Activated T-helper 17 cell treated with anti-CD3 and anti-CD28 coated beads, Interleukin-2, amount 50 U/mL, for 72 hours (primary cell): ENCODE data around the gene SDR42E2. TPM values are rescaled to one million over a fixed set of nuclear protein-coding genes. Genes with fewer than 3 reads are reported as not detected.
"Not testable (repeated sequence)": the region's sequence is repeated elsewhere in the genome, so short reads cannot be mapped to it uniquely, and the experiment has no call there.

ENCODE experiments used
- ATAC-seq: fragments of 150-1000 bp; cut with Tn5 transposase; replicated peaks from 2 replicates; pipeline ENCODE4 v1.10.0; 2021; ENCODE audit warnings: mild to moderate bottlenecking, moderate library complexity
- H3K27ac Mint-ChIP-seq: one replicate; pipeline ENCODE4 v1.8.0; 2022; ENCODE audit warnings: mixed read lengths
- H3K27me3 Mint-ChIP-seq: one replicate; pipeline ENCODE4 v1.8.0; 2022; ENCODE audit warnings: mixed read lengths
- H3K36me3 Mint-ChIP-seq: one replicate; pipeline ENCODE4 v1.8.0; 2022; ENCODE audit warnings: low read depth, mild to moderate bottlenecking, mixed read lengths
- H3K4me1 Mint-ChIP-seq: one replicate; pipeline ENCODE4 v1.8.0; 2022; ENCODE audit warnings: mixed read lengths
- H3K4me3 Mint-ChIP-seq: one replicate; pipeline ENCODE4 v1.8.0; 2022; ENCODE audit warnings: mild to moderate bottlenecking, mixed read lengths
- H3K9me3 Mint-ChIP-seq: one replicate; pipeline ENCODE4 v1.8.0; 2022; ENCODE audit warnings: mixed read lengths
- total RNA-seq, 2 donors: library from RNA; stranded (reverse); gene quantifications; one replicate each; pipeline ENCODE4 v1.2.3, GENCODE V29; 2022

Gene SDR42E2
- total RNA-seq, 2 donors from 2014 or later, result not detected

- Mint-ChIP-seq H3K36me3 (peaks cover 23% of the 10 kb centered on the region), H3K4me1 (peaks cover 39% of the 10 kb centered on the region), H3K27ac (peak overlapping the region; percentile 99), H3K9me3 (peaks cover 9% of the 10 kb centered on the region), H3K27me3 (no peaks in the 10 kb centered on the region), H3K4me3 (peak overlapping the region; percentile 99)
- peak; percentile 28 for ATAC-seq
Observed at GRCh38 chr16:22192261-22193062, 30.2 kb downstream of the SDR42E2 start.

DNA sequence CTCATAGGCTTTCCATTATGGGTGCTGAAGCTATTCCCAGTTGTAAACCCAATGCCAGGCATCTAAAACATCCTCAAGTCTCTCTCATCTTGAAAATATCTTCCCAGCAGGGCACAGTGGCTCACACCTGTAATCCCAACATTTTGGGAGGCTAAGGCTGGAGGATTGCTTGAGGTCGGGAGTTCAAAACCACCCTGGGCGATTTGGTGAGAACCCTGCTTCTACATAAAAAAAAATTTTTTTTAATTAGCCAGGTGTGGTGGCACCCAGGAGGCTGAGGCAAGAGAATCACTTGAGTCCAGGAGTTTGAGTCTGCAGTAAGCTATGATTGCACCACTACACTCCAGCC is 30.7 kb downstream of the SDR42E2 start:
- H3K27me3 Mint-ChIP-seq, result no peaks in the 10 kb centered on the region
- no peak for ATAC-seq
- H3K27ac Mint-ChIP-seq, result no peak overlapping the region
- peaks cover 38% of the 10 kb centered on the region for H3K4me1 Mint-ChIP-seq
- peak overlapping the region; percentile 99 for H3K4me3 Mint-ChIP-seq
- peaks cover 23% of the 10 kb centered on the region for H3K36me3 Mint-ChIP-seq
- peaks cover 9% of the 10 kb centered on the region for H3K9me3 Mint-ChIP-seq

GRCh38 chr16:22194707-22195444 is 32.6 kb downstream of the SDR42E2 start:
- peaks cover 23% of the 10 kb centered on the region for H3K36me3 Mint-ChIP-seq
- H3K27ac Mint-ChIP-seq, result peak overlapping the region; percentile 100
- H3K27me3 Mint-ChIP-seq, result no peaks in the 10 kb centered on the region
- peaks cover 9% of the 10 kb centered on the region for H3K9me3 Mint-ChIP-seq
- ATAC-seq, result no peak
- peaks cover 31% of the 10 kb centered on the region for H3K4me1 Mint-ChIP-seq
- H3K4me3 Mint-ChIP-seq, result peak overlapping the region; percentile 99

GRCh38 chr16:22195445-22195694 is 33.1 kb downstream of the SDR42E2 start:
- peak overlapping the region; percentile 100 for H3K27ac Mint-ChIP-seq
- H3K27me3 Mint-ChIP-seq, result no peaks in the 10 kb centered on the region
- peaks cover 31% of the 10 kb centered on the region for H3K4me1 Mint-ChIP-seq
- peaks cover 9% of the 10 kb centered on the region for H3K9me3 Mint-ChIP-seq
- ATAC-seq, result no peak
- H3K36me3 Mint-ChIP-seq, result peaks cover 23% of the 10 kb centered on the region
- H3K4me3 Mint-ChIP-seq, result peak overlapping the region; percentile 99

DNA sequence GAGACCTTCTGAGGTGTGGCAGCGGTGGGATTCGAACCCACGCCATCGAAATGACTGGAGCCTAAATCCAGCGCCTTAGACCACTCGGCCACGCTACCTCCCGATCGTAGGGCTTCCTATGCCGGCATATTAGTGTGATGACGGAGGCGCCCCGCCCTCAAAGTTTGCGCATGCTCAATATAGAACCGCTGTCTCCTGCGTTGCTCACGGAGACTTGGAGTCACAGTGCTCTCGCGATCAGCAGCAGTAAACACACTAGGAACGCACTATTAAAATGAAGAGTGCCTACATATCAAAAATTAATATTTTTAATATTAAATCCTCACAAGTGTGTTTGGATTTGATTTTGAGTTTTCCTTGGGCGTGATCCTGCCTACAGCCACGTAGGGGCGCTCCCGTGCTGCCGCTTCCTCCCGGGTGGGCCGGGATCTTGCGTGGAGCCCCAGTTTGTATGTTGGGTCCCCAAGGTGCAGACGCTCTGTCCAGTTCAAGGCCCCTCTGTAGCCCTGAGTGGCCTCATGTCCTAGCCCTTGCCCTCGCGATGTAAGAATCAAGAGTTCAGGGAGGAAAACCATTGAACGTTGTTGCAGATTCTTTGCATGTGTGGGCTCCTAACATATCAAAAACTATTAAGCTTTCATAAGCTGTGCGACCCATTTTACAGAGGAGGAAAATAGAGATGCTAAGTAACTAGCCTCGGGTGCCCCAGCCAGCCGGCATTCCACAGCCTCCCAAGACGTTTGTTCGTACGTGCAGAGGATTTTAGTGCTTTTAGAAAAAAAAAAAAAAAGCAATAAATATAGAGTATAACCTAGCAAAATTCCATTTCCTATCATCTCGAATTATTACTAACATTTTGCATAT is 33.6 kb downstream of the SDR42E2 start:
- H3K27me3 Mint-ChIP-seq, result no peaks in the 10 kb centered on the region
- peak; percentile 20 for ATAC-seq
- peaks cover 9% of the 10 kb centered on the region for H3K9me3 Mint-ChIP-seq
- peak overlapping the region; percentile 100 for H3K27ac Mint-ChIP-seq
- peak overlapping the region; percentile 99 for H3K4me3 Mint-ChIP-seq
- H3K4me1 Mint-ChIP-seq, result peaks cover 31% of the 10 kb centered on the region
- peaks cover 23% of the 10 kb centered on the region for H3K36me3 Mint-ChIP-seq

DNA sequence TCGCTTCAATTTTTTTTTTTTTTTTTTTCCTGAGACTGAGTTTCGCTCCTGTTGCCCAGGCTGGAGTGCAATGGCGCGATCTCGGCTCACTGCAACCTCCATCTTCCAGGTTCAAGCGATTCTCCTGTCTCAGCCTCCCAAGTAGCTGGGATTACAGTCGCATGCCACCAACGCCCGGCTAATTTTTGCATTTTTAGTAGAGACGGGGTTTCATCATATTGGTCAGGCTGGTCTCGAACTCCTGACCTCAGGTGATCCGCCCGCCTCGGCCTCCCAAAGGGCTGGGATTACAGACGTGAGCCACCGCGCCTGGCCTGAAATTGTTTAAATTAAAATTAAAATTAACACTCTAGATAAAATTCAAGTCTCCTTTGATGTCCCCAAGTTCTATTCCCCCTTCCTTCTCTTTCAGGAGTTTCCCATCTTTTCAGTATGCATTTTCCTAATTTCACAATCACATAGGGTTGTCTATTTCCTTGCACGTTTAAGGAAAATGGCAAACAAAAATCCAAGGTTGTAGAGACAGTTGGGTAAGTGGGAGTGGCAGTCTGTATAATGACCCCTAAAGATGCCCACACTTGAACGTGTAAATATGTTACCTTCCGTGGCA is 34.4 kb downstream of the SDR42E2 start:
- peak overlapping the region; percentile 99 for H3K4me3 Mint-ChIP-seq
- H3K4me1 Mint-ChIP-seq, result peaks cover 31% of the 10 kb centered on the region
- peaks cover 23% of the 10 kb centered on the region for H3K36me3 Mint-ChIP-seq
- H3K27me3 Mint-ChIP-seq, H3K9me3 Mint-ChIP-seq, ATAC-seq: not testable (repeated sequence)
- H3K27ac Mint-ChIP-seq, result peak overlapping the region; percentile 42

DNA sequence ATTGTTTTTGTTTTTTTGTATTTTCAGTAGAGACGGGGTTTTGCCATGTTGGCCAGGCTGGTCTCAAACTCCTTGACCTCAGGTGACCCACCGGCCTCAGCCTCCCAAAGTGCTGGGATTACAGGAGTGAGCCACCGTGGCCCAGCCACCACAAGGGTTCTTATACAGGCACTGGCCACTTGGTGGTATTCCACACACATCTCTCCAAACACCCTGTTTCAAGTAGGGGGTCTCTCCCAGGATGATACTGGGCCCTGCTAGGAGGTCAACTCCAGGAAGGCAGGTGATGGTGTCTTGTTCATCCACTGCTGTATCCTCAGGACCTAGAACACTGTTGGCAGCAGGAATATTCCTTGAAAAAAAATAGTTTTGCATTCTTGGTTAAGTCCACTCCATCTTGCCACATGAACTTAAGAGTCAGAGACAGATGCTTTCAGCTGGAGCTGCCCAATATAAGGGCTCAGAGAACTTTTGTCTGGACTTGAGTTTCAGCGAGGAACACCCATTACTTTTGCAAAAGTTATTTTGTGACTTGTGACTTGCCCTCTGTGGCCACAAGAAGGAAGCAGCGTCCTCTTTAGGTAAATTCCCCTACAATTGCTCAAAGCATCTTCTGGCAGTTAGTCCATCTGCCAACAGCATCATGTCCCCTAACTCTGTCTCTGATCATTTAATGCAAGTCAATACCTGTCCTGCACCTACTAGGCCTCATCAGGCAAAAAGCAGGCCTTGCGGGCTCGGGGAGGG is 36.4 kb downstream of the SDR42E2 start:
- Mint-ChIP-seq H3K27ac (peak overlapping the region; percentile 58), H3K4me1 (peaks cover 26% of the 10 kb centered on the region), H3K36me3 (peaks cover 19% of the 10 kb centered on the region), H3K27me3 (no peaks in the 10 kb centered on the region), H3K9me3 (peaks cover 4% of the 10 kb centered on the region), H3K4me3 (no peak overlapping the region)
- no peak for ATAC-seq

GRCh38 chr16:22202261-22202637 is 39.9 kb downstream of the SDR42E2 start:
- Mint-ChIP-seq H3K4me1 (peaks cover 5% of the 10 kb centered on the region), H3K27me3 (no peaks in the 10 kb centered on the region), H3K9me3 (no peaks in the 10 kb centered on the region), H3K36me3 (peaks cover under 1% of the 10 kb centered on the region), H3K4me3 (no peak overlapping the region), H3K27ac (no peak overlapping the region)
- ATAC-seq, result no peak

DNA sequence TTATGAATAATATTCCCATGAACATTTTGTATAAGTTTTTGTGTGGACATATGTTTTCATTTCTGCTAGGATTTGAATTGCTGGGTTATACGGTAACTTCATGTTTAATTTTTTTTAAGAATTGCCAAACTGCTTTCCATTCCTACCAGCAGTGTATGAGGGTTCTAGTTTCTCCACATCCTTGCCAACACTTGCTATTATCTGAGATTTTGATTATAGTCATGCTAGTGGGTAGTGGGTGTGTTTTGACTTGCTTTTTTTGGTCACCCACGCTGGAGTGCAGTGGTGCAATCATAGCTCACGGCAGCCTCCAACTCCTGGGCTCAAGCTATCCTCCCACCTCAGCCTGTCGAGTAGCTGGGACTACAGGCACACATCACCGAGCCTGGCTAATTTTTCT is 40.8 kb downstream of the SDR42E2 start:
- H3K27me3 Mint-ChIP-seq, result no peaks in the 10 kb centered on the region
- peaks cover 12% of the 10 kb centered on the region for H3K4me1 Mint-ChIP-seq
- no peak overlapping the region for H3K27ac Mint-ChIP-seq
- no peak overlapping the region for H3K4me3 Mint-ChIP-seq
- ATAC-seq, result no peak
- H3K36me3 Mint-ChIP-seq, result peaks cover 6% of the 10 kb centered on the region
- no peaks in the 10 kb centered on the region for H3K9me3 Mint-ChIP-seq

- Mint-ChIP-seq H3K4me3 (peak overlapping the region; percentile 90), H3K36me3 (peaks cover 6% of the 10 kb centered on the region), H3K27me3 (no peaks in the 10 kb centered on the region), H3K27ac (peak overlapping the region; percentile 39), H3K9me3 (no peaks in the 10 kb centered on the region), H3K4me1 (peaks cover 7% of the 10 kb centered on the region)
- ATAC-seq, result no peak
Observed at GRCh38 chr16:22204091-22204655, 41.9 kb downstream of the SDR42E2 start.

- Mint-ChIP-seq H3K9me3 (no peaks in the 10 kb centered on the region), H3K27me3 (no peaks in the 10 kb centered on the region), H3K27ac (peak overlapping the region; percentile 71), H3K4me3 (peak overlapping the region; percentile 90), H3K4me1 (peaks cover 9% of the 10 kb centered on the region), H3K36me3 (peaks cover 6% of the 10 kb centered on the region)
- ATAC-seq, result no peak
Observed at GRCh38 chr16:22205577-22206012, 43.3 kb downstream of the SDR42E2 start.

- ATAC-seq, result peak; percentile 81
- no peaks in the 10 kb centered on the region for H3K27me3 Mint-ChIP-seq
- H3K27ac Mint-ChIP-seq, result peak within 1 kb of the TSS; percentile 87
- peaks cover 6% of the 10 kb centered on the region for H3K36me3 Mint-ChIP-seq
- peaks cover 14% of the 10 kb centered on the region for H3K4me1 Mint-ChIP-seq
- H3K4me3 Mint-ChIP-seq, result peak within 1 kb of the TSS; percentile 90
- H3K9me3 Mint-ChIP-seq, result no peaks in the 10 kb centered on the region
Observed at GRCh38 chr16:22206013-22206841, 43.9 kb downstream of the SDR42E2 start, which contains the start of gene EEF2K. Gene EEF2K, plus strand, starts transcription at chr16:22206278. Its CDS starts 19,452 bp downstream, at chr16:22225730.
